ENCODE measurements around the gene CPED1. TPM values are rescaled to one million over a fixed set of nuclear protein-coding genes. Genes with fewer than 3 reads are reported as not detected.
"Not testable (repeated sequence)": the region's sequence is repeated elsewhere in the genome, so short reads cannot be mapped to it uniquely, and the experiment has no call there.

Gene CPED1
- total RNA-seq, 3 donors from 2014 or later (not counting 1 experiment from before 2014, with no cell fraction given) = 0.50 to 1.3 (median 0.96) TPM

DNA sequence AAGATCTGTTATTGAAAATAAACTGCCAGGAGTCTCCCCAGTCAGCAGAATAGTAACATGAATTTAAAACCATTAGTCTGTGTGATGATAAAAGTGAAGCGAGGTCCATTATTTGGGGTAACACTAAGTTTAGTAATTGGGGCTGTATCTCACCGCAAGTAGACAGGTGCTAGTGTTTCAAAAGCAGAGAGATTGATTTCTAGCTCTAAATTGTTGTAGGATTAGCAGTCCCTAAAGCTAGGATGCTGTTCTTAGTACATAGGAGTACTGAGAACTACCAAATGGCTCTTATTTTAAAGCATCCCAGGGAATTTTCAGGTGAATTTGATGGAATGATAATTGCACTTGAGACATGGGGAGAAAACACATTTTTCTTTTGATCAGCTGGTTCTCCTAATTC lies 70.5 kb downstream of the CPED1 start:
- H3K4me1 ChIP-seq (ENCODE audit: control insufficient read depth, insufficient read depth, low read length) = no peaks in the 10 kb centered on the region
- no peak overlapping the region for H3K27ac ChIP-seq (ENCODE audit: low read length)
- ATAC-seq (no peak), DNase-seq (no peak)
- Mint-ChIP-seq H3K36me3 (no peaks in the 10 kb centered on the region), H3K4me1 (no peaks in the 10 kb centered on the region), H3K27me3 (ENCODE audit: low read depth in 2 of 2) (peaks cover 0 to 7% of the 10 kb centered on the region in 2 donors), H3K9me3 (no peaks in the 10 kb centered on the region), H3K4me3 (no peak overlapping the region), H3K27ac (no peak overlapping the region)
- TF ChIP-seq, protein P1, sequence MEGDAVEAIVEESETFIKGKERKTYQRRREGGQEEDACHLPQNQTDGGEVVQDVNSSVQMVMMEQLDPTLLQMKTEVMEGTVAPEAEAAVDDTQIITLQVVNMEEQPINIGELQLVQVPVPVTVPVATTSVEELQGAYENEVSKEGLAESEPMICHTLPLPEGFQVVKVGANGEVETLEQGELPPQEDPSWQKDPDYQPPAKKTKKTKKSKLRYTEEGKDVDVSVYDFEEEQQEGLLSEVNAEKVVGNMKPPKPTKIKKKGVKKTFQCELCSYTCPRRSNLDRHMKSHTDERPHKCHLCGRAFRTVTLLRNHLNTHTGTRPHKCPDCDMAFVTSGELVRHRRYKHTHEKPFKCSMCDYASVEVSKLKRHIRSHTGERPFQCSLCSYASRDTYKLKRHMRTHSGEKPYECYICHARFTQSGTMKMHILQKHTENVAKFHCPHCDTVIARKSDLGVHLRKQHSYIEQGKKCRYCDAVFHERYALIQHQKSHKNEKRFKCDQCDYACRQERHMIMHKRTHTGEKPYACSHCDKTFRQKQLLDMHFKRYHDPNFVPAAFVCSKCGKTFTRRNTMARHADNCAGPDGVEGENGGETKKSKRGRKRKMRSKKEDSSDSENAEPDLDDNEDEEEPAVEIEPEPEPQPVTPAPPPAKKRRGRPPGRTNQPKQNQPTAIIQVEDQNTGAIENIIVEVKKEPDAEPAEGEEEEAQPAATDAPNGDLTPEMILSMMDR (IDR thresholded peaks at IDR 0.05) = no peak
- intact Hi-C loops (cut with micrococcal nuclease) = no loop called here
- no peaks in the 10 kb centered on the region for H3K9me3 ChIP-seq (ENCODE audit: control insufficient read depth, insufficient read depth, low read length)
- no peaks in the 10 kb centered on the region for H3K27me3 ChIP-seq (ENCODE audit: control insufficient read depth, insufficient read depth, low read length)
- no peaks in the 10 kb centered on the region for H3K36me3 ChIP-seq (ENCODE audit: control insufficient read depth, insufficient read depth, low read length)
- WGBS (ENCODE audit: insufficient coverage) = 89% methylated on average over 2 of the region's 2 CpGs
- no peak overlapping the region for H3K4me3 ChIP-seq (ENCODE audit: low read length)

DNA sequence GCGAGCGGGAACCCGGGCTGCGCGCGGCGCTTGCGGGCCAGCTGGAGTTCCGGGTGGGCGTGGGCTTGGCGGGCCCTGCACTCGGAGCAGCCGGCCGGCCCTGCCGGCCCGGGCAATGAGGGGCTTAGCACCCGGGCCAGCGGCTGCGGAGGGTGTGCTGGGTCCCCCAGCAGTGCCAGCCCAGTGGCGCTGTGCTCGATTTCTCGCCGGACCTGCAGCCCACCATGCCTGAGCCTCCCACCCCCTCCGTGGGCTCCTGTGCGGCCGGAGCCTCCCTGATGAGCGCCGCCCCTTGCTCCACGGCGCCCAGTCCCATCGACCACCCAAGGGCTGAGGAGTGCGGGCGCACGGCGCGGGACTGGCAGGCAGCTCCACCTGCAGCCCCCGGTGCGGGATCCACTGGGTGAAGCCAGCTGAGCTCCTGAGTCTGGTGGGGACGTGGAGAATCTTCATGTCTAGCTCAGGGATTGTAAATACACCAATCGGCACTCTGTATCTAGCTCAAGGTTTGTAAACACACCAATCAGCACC lies 71.5 kb downstream of the CPED1 start:
- DNase-seq; H3K9me3 ChIP-seq (ENCODE audit: control insufficient read depth, insufficient read depth, low read length); H3K9me3 Mint-ChIP-seq; H3K27ac ChIP-seq (ENCODE audit: low read length); H3K4me3 ChIP-seq (ENCODE audit: low read length); H3K4me1 ChIP-seq (ENCODE audit: control insufficient read depth, insufficient read depth, low read length); H3K27ac Mint-ChIP-seq; H3K27me3 ChIP-seq (ENCODE audit: control insufficient read depth, insufficient read depth, low read length); H3K36me3 Mint-ChIP-seq; H3K36me3 ChIP-seq (ENCODE audit: control insufficient read depth, insufficient read depth, low read length); H3K4me3 Mint-ChIP-seq; intact Hi-C loops (cut with micrococcal nuclease); H3K4me1 Mint-ChIP-seq; H3K27me3 Mint-ChIP-seq (ENCODE audit: low read depth in 2 of 2); ATAC-seq: not testable (repeated sequence)
- 94% methylated on average over 40 of the region's 40 CpGs for WGBS (ENCODE audit: insufficient coverage)

DNA sequence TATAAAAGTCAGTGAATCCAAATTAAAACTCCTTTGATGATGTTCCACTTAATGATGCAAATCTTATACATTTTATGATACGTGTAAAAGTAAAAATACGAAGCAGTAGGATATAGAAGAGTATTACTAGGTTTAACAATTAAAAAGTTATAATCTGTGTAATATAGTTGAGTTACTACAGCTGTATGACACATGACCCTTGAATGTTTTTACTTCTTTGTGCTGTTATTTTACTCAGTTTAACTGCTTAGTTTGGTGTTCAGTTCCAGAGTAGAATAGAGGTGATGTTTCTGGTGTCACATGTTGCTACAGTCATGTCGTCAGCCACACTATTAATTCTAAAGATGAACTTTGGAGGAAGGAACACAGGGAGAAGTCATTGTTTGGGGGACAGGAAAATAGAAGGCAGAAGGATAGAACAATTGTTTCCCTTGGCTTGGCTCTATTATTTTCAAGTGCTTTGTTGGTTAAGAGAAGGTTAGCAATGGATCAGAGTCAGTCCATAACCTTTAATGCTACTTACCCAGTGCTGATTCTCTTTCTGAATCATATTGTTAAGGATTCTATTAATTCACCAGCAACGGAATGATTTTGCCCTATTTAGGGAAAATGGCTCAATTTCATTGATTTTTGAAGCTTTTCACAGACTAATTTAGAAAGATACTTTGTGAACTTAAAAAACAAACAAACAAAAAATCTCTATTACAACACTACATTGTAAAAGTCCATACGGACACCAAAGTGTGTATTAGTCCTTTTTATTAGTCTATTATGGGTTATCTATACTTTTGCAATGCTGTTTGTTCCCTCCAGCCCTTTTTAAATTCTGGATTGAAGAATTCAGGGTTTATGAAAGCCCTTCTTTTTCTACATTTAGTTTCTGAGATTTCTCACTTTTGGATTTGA lies 73.4 kb downstream of the CPED1 start:
- intact Hi-C loops (cut with micrococcal nuclease) = no loop called here
- Histone ChIP-seq H3K27ac (ENCODE audit: low read length) (no peak overlapping the region), H3K4me1 (ENCODE audit: control insufficient read depth, insufficient read depth, low read length) (no peaks in the 10 kb centered on the region), H3K27me3 (ENCODE audit: control insufficient read depth, insufficient read depth, low read length) (no peaks in the 10 kb centered on the region), H3K9me3 (ENCODE audit: control insufficient read depth, insufficient read depth, low read length) (no peaks in the 10 kb centered on the region), H3K36me3 (ENCODE audit: control insufficient read depth, insufficient read depth, low read length) (no peaks in the 10 kb centered on the region), H3K4me3 (ENCODE audit: low read length) (no peak overlapping the region)
- Mint-ChIP-seq H3K27me3 (ENCODE audit: low read depth in 2 of 2) (peaks cover 0 to 3% of the 10 kb centered on the region in 2 donors), H3K9me3 (no peaks in the 10 kb centered on the region), H3K36me3 (no peaks in the 10 kb centered on the region), H3K4me3 (no peak overlapping the region), H3K4me1 (no peaks in the 10 kb centered on the region), H3K27ac (no peak overlapping the region)
- WGBS (ENCODE audit: insufficient coverage) = 75% methylated on average over 2 of the region's 5 CpGs
- DNase-seq (no peak), ATAC-seq (no peak)
- TF ChIP-seq, protein P1 (IDR thresholded peaks at IDR 0.05) = no peak

DNA sequence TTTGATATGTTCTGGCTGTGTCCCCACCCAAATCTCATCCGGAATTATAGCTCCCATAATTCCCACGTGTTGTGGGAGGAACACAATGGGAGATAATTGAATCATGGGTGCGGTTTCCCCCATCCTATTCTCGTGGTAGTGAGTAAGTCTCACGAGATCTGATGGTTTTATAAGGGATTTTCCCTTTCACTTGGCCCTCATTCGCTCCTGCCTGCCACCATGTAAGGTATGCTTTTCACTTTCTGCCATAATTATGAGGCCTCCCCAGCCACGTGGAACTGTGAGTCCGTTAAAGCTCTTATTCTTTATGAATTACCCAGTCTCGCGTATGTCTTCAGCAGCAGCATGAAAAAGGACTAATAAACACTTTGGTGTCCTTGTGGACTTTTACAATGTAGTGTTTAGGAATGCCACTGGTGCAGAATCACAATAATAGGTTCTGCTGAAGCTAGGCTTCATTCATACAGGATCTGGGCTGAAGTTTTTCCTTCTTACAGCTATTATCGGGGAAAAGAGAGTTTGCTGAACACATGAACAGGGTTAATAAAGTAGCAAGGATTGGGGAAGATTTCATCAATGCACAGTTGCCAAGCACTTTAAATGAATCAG lies 74.3 kb downstream of the CPED1 start:
- no peaks in the 10 kb centered on the region for H3K4me1 Mint-ChIP-seq
- no peaks in the 10 kb centered on the region for H3K9me3 Mint-ChIP-seq
- intact Hi-C loops (cut with micrococcal nuclease) = no loop called here
- DNase-seq (no peak), ATAC-seq (no peak)
- TF ChIP-seq, protein P1 (IDR thresholded peaks at IDR 0.05) = no peak
- Histone ChIP-seq H3K36me3 (ENCODE audit: control insufficient read depth, insufficient read depth, low read length) (no peaks in the 10 kb centered on the region), H3K4me3 (ENCODE audit: low read length) (no peak overlapping the region), H3K9me3 (ENCODE audit: control insufficient read depth, insufficient read depth, low read length) (no peaks in the 10 kb centered on the region), H3K27ac (ENCODE audit: low read length) (no peak overlapping the region), H3K4me1 (ENCODE audit: control insufficient read depth, insufficient read depth, low read length) (no peaks in the 10 kb centered on the region), H3K27me3 (ENCODE audit: control insufficient read depth, insufficient read depth, low read length) (no peaks in the 10 kb centered on the region)
- peaks cover 0 to under 1% of the 10 kb centered on the region in 2 donors for H3K27me3 Mint-ChIP-seq (ENCODE audit: low read depth in 2 of 2)
- H3K4me3 Mint-ChIP-seq = no peak overlapping the region
- 78% methylated on average over 11 of the region's 11 CpGs for whole genome bisulfite sequencing (ENCODE audit: insufficient coverage)
- H3K36me3 Mint-ChIP-seq = no peaks in the 10 kb centered on the region
- no peak overlapping the region for H3K27ac Mint-ChIP-seq

DNA sequence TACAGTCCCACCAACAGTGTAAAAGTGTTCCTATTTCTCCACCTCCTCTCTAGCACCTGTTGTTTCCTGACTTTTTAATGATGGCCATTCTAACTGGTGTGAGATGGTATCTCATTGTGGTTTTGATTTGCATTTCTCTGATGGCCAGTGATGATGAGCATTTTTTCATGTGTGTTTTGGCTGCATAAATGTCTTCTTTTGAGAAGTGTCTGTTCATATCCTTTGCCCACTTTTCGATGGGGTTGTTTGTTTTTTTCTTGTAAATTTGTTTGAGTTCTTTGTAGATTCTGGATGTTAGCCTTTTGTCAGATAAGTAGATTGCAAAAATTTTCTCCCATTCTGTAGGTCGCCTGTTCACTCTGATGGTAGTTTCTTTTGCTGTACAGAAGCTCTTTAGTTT lies 79.2 kb downstream of the CPED1 start:
- H3K9me3 Mint-ChIP-seq; H3K27ac ChIP-seq (ENCODE audit: low read length); ATAC-seq; H3K4me1 Mint-ChIP-seq; H3K27me3 Mint-ChIP-seq (ENCODE audit: low read depth in 2 of 2); H3K4me1 ChIP-seq (ENCODE audit: control insufficient read depth, insufficient read depth, low read length); H3K27me3 ChIP-seq (ENCODE audit: control insufficient read depth, insufficient read depth, low read length); intact Hi-C loops (cut with micrococcal nuclease); H3K27ac Mint-ChIP-seq; H3K9me3 ChIP-seq (ENCODE audit: control insufficient read depth, insufficient read depth, low read length); H3K36me3 Mint-ChIP-seq; DNase-seq; H3K4me3 ChIP-seq (ENCODE audit: low read length); H3K4me3 Mint-ChIP-seq; H3K36me3 ChIP-seq (ENCODE audit: control insufficient read depth, insufficient read depth, low read length): not testable (repeated sequence)
- WGBS (ENCODE audit: insufficient coverage) = no CpG with 5 or more reads among the region's 2 CpGs

All from natural killer cell (primary cell).